Glomerular visceral epithelial cell (primary cell): Measurements from ENCODE around the gene WFDC10A.
"Not testable (repeated sequence)": the region's sequence is repeated elsewhere in the genome, so short reads cannot be mapped to it uniquely, and the experiment has no call there.

Source experiments
- DNase-seq: peaks from one replicate; pipeline ENCODE4 v3.0.0-alpha.2; 2016; ENCODE audit errors: extremely low spot score

WFDC10A gene

DNA sequence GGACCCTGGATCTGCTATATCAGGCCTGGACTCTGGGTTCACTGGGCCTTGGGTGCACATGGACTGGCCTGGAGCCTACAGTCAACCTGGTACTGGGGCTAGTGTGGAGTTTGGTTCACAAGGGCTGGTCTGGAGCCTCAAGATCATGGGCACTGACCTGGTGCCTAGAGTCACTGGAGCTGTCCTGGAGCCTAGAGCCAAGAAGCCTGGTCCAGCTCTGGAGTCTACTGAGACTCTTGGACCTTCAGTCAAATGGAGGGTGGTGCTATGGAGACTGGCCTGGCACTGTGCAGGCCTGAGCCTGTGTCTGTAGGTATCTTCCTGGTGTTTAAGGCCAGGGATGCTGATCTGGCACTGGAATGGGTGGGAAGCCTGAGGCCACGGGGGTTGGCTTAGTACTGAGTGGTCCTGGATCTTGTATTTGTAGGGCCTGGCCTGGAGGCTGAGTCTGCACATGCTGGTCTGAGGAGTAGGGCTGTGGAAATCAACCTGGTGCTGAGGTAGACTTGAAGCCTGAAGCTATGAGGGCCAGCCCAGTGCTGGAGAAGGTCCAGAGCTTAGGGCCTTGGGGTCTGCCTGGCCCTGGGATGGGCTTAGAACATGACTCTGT lies 18.0 kb downstream of the WFDC10A start:
- DNase-seq: no peak

DNA sequence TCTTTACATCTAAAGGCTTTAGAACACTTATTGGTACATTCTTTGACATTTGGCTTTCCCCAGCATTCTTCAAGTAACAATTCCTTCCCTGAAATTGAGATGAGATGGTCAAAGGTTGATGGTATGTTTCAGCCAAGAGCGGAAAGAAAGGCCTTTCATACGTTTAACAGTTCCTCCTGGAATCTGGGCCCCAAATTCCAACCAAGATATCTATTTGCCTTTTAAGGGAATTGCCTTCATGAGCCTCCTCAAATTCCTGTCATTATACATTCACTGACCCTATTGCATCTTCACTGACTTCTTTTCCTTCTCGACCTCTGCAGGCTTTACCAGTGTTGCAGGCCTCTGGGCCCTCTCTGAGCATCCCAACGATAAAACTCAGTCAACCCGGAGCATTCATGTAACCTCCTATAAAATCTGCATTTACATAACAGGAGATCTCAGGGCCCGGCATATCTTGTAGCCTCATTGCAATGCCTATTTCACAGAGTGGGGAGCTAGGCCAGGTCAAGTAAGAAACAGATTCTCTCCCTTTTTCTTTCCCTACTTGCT lies 19.8 kb downstream of the WFDC10A start:
- no peak for DNase-seq

DNA sequence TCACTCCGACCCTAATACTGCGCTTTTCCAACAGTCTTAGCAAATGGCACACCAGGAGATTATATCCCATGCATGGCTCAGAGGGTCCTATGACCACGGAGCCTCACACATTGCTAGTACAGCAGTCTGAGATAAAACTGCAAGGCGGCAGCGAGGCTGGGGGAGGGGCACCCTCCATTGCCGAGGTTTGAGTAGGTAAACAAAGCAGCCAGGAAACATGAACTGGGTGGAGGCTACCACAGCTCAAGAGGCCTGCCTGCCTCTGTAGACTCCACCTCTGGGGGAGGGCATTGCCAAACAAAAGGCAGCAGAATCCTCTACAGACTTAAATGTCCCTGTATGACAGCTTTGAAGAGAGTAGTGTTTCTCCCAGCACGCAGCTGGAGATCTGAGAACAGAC lies 22.2 kb downstream of the WFDC10A start:
- not testable (repeated sequence) for DNase-seq

DNA sequence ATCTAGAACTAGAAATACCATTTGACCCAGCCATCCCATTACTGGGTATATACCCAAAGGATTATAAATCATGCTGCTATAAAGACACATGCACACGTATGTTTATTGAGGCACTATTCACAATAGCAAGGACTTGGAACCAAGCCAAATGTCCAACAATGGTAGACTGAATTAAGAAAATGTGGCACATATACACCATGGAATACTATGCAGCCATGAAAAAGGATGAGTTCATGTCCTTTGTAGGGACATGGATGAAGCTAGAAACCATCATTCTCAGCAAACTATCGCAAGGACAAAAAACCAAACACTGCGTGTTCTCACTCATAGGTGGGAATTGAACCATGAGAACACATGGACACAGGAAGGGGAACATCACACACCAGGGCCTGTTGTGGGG lies 27.5 kb downstream of the WFDC10A start:
- DNase-seq: not testable (repeated sequence)

DNA sequence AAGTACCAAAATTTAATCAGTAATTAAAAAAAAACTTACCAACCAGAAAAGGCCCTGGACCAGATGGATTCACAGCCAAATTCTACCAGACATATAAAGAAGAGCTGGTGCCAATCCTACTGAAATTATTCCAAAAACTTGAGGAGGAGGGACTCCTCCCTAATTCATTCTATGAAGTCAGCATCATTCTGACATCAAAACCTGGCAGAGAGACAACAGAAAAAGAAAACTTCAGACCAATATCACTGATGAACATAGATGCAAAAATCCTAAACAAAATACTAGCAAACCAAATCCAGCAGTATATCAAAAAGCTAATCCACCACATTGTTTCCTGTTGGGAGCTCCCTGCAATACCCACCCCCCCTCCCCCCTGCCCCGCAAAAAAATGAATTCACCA lies 40.6 kb downstream of the WFDC10A start, which contains the start of gene WFDC11:
TSS of gene WFDC11 (minus strand) at position 101 of the 400 bp plus-strand sequence. CDS start 19,639 bp downstream, outside the sequence.
- DNase-seq: no peak

DNA sequence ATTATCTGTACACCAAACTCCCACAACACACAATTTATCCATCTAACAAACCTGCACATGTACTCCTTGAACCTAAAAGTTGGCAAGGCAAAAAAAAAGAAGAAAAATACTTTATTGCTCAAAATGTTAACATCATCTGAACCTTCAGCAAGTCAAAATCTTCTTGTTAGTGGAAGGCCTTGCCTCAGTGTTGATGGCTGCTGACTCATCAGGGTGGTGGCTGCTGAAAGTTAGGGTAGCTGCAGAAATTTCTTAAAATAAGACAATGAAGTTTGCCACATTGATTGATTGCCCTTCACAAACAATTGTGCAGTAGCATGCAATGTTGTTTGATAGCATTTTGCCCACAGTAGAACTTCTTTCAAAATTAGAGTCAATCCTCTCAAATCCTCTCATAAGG lies 43.2 kb downstream of the WFDC10A start:
- DNase-seq: no peak

DNA sequence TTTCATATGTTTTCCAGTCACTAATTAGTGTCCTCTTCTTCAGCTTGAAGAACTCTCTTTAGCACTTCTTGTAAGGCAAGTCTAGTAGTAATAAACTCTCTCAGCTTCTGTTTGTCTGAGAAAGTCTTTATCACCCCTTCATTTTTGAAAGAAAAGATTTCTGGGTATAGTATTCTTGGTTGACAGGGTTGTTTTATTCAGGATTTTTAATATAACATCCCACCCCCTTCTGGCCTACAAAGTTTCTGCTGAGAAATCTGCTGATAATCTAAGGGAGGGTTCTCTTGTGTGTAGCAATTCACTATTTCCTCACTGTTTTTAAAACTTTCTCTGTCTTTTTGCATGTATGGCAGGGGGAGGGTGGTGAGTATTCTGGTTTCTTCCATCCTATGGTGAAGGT lies 50.1 kb downstream of the WFDC10A start:
- DNase-seq: no peak
